ENCODE data around the gene NMT2. TPM values are rescaled to one million over a fixed set of nuclear protein-coding genes. Genes with fewer than 3 reads are reported as not detected.

NMT2 gene
- total RNA-seq, 1 experiment from 2014 or later, result 11.8 TPM

DNA sequence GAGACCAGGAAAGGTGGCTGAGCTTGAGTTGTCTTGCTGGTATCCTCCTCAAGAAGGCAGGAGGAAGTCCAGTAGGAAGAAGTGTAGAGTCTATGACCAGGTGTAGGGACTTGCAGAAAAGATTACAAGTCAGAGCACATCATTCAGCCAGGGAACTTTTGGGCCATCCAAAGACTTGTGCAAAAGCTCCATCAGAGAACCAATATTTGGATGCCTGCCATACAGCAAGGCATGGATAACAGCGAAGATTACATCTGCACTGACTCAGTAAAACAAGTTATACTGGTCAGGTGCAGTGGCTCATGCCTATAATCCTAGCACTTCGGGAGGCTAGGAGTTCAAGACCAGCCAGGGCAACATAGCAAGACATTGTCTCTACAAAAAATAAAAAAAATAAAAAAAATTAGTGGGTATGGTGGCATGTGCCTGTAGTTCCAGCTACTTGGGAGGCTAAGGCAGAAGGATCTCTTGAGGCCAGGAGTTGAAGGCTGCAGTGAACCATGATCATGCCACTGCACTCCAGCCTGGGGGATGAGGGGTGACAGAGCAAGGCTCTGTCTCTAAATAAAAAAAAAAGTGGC is 13.2 kb upstream of the NMT2 start:
- H3K9ac ChIP-seq (ENCODE audit: extremely low read depth, insufficient read length, low read length), result no peak overlapping the region
- no peak overlapping the region for H3K56ac ChIP-seq (ENCODE audit: insufficient read length, low read depth, low read length)
- no peak for DNase-seq
- H4K20me1 ChIP-seq (ENCODE audit: control insufficient read depth, insufficient read depth, insufficient read length), result no peaks in the 10 kb centered on the region
- H3K23me2 ChIP-seq (ENCODE audit: insufficient read length, low read depth, low read length, poor library complexity, severe bottlenecking), result no peaks in the 10 kb centered on the region
- H3K4me3 Mint-ChIP-seq, result no peak overlapping the region
- no peak overlapping the region for H3K27ac ChIP-seq (ENCODE audit: insufficient read length, low read depth, low read length)
- H4K5ac ChIP-seq (ENCODE audit: insufficient read length, low read depth, low read length), result no peak overlapping the region
- no peaks in the 10 kb centered on the region for H3K36me3 Mint-ChIP-seq (ENCODE audit: insufficient read depth in 1 of 3, low read depth in 3 of 3)
- WGBS (ENCODE audit: extremely low coverage, insufficient read length, low lambda C conversion rate), result no CpG with 5 or more reads among the region's 2 CpGs
- TF ChIP-seq, protein P1, sequence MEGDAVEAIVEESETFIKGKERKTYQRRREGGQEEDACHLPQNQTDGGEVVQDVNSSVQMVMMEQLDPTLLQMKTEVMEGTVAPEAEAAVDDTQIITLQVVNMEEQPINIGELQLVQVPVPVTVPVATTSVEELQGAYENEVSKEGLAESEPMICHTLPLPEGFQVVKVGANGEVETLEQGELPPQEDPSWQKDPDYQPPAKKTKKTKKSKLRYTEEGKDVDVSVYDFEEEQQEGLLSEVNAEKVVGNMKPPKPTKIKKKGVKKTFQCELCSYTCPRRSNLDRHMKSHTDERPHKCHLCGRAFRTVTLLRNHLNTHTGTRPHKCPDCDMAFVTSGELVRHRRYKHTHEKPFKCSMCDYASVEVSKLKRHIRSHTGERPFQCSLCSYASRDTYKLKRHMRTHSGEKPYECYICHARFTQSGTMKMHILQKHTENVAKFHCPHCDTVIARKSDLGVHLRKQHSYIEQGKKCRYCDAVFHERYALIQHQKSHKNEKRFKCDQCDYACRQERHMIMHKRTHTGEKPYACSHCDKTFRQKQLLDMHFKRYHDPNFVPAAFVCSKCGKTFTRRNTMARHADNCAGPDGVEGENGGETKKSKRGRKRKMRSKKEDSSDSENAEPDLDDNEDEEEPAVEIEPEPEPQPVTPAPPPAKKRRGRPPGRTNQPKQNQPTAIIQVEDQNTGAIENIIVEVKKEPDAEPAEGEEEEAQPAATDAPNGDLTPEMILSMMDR (conservative IDR thresholded peaks at IDR 0.05), result no peak
- no peak overlapping the region for H4K8ac ChIP-seq (replicated peaks; ENCODE audit: insufficient read length, low read depth, low read length)
- H3K79me1 ChIP-seq (ENCODE audit: insufficient read depth, low read depth, low read length, poor library complexity, severe bottlenecking), result no peaks in the 10 kb centered on the region
- no peaks in the 10 kb centered on the region for H3K9me3 ChIP-seq (ENCODE audit: control insufficient read depth, low read depth, low read length)
- no peak overlapping the region for H2AFZ ChIP-seq (ENCODE audit: low read length)
- no peak overlapping the region for H2BK12ac ChIP-seq (ENCODE audit: insufficient read length, low read depth, low read length)
- no peaks in the 10 kb centered on the region for H3K4me1 Mint-ChIP-seq
- H3K4me1 ChIP-seq (ENCODE audit: insufficient read depth, low read length), result no peaks in the 10 kb centered on the region
- H3K27me3 ChIP-seq (ENCODE audit: insufficient read depth, low read length), result 0 out of 2 replicates have a peak, but pooled peaks cover 2% of the 10 kb centered on the region
- no peaks in the 10 kb centered on the region; a peak in 1 of 5 replicates for H3K9me3 Mint-ChIP-seq
- H3K79me2 ChIP-seq (ENCODE audit: insufficient read depth, low read length), result no peaks in the 10 kb centered on the region
- H3K27me3 Mint-ChIP-seq (ENCODE audit: low read depth), result peaks cover 11% of the 10 kb centered on the region
- no peak overlapping the region for H4K91ac ChIP-seq (ENCODE audit: insufficient read length, low read depth, low read length)
- no peak overlapping the region for H2BK120ac ChIP-seq (ENCODE audit: low read depth, low read length, poor library complexity, severe bottlenecking)
- no peak overlapping the region for H2BK5ac ChIP-seq (ENCODE audit: insufficient read length, low read length)
- H3T11ph ChIP-seq (ENCODE audit: low read length), result no peak overlapping the region
- H3K4ac ChIP-seq (ENCODE audit: low read depth, low read length), result no peak overlapping the region
- no peak overlapping the region for H3K27ac Mint-ChIP-seq
- no peak overlapping the region for H3K18ac ChIP-seq (ENCODE audit: insufficient read length, low read depth, low read length)
- H2BK20ac ChIP-seq (ENCODE audit: low read depth, low read length, poor library complexity, severe bottlenecking), result no peak overlapping the region
- H3K4me2 ChIP-seq (ENCODE audit: insufficient read depth, insufficient read length, low read length), result no peak overlapping the region
- no peak overlapping the region for H3K14ac ChIP-seq (ENCODE audit: insufficient read depth, low read length)
- no peak overlapping the region for H2BK15ac ChIP-seq (ENCODE audit: low read depth, low read length)
- no peak overlapping the region for H2AK5ac ChIP-seq (ENCODE audit: insufficient read length, low read length)
- no peak overlapping the region for H3K23ac ChIP-seq (ENCODE audit: insufficient read length, low read depth, low read length)
